ENCODE measurements around the gene GUCY1A2.
"Not testable (repeated sequence)": the region's sequence is repeated elsewhere in the genome, so short reads cannot be mapped to it uniquely, and the experiment has no call there.

GUCY1A2 gene

GRCh38 chr11:107018219-107018901 is at the start of gene GUCY1A2:
Gene GUCY1A2 (minus strand): TSS chr11:107018476. CDS start chr11:107018055, 421 bp downstream.
- DNase-seq (ENCODE audit: low read depth in 4 of 4, low spot score in 1 of 4) = no peak

- no peak for DNase-seq (ENCODE audit: low read depth in 4 of 4, low spot score in 1 of 4)
Measured at GRCh38 chr11:107054391-107054790, 36.1 kb upstream of the GUCY1A2 start.

- DNase-seq (ENCODE audit: low read depth in 4 of 4, low spot score in 1 of 4) = not testable (repeated sequence)
Measured at GRCh38 chr11:107051332-107051731, 33.1 kb upstream of the GUCY1A2 start.

GRCh38 chr11:107050899-107051298 is 32.6 kb upstream of the GUCY1A2 start:
- not testable (repeated sequence) for DNase-seq (ENCODE audit: low read depth in 4 of 4, low spot score in 1 of 4)

- DNase-seq (ENCODE audit: low read depth in 4 of 4, low spot score in 1 of 4) = no peak
Measured at GRCh38 chr11:107050121-107050520, 31.8 kb upstream of the GUCY1A2 start.

GRCh38 chr11:107044503-107044902 is 26.2 kb upstream of the GUCY1A2 start:
- DNase-seq (ENCODE audit: low read depth in 4 of 4, low spot score in 1 of 4) = no peak

GRCh38 chr11:107043242-107044006 is 25.1 kb upstream of the GUCY1A2 start:
- DNase-seq (ENCODE audit: low read depth in 4 of 4, low spot score in 1 of 4) = no peak

GRCh38 chr11:107042748-107043147 is 24.5 kb upstream of the GUCY1A2 start:
- no peak for DNase-seq (ENCODE audit: low read depth in 4 of 4, low spot score in 1 of 4)

- DNase-seq (ENCODE audit: low read depth in 4 of 4, low spot score in 1 of 4) = no peak
Measured at GRCh38 chr11:107041088-107041444, 22.8 kb upstream of the GUCY1A2 start.

GRCh38 chr11:107040433-107041087 is 22.3 kb upstream of the GUCY1A2 start:
- DNase-seq (ENCODE audit: low read depth in 4 of 4, low spot score in 1 of 4) = no peak

GRCh38 chr11:107025673-107026072 is 7.4 kb upstream of the GUCY1A2 start:
- no peak for DNase-seq (ENCODE audit: low read depth in 4 of 4, low spot score in 1 of 4)

- DNase-seq (ENCODE audit: low read depth in 4 of 4, low spot score in 1 of 4) = no peak
Measured at GRCh38 chr11:107020594-107020993, 2.3 kb upstream of the GUCY1A2 start.

- DNase-seq (ENCODE audit: low read depth in 4 of 4, low spot score in 1 of 4) = no peak
Measured at GRCh38 chr11:107018902-107019493, 722 bp upstream of the GUCY1A2 start.

GRCh38 chr11:107017433-107018218 is 650 bp downstream of the GUCY1A2 start:
- no peak for DNase-seq (ENCODE audit: low read depth in 4 of 4, low spot score in 1 of 4)

- no peak for DNase-seq (ENCODE audit: low read depth in 4 of 4, low spot score in 1 of 4)
Measured at GRCh38 chr11:107017104-107017432, 1.2 kb downstream of the GUCY1A2 start.

- DNase-seq (ENCODE audit: low read depth in 4 of 4, low spot score in 1 of 4) = no peak
Measured at GRCh38 chr11:107014871-107015270, 3.4 kb downstream of the GUCY1A2 start.

- no peak for DNase-seq (ENCODE audit: low read depth in 4 of 4, low spot score in 1 of 4)
Measured at GRCh38 chr11:107011977-107012376, 6.3 kb downstream of the GUCY1A2 start.

GRCh38 chr11:107009190-107009589 is 9.1 kb downstream of the GUCY1A2 start:
- DNase-seq (ENCODE audit: low read depth in 4 of 4, low spot score in 1 of 4) = no peak

GRCh38 chr11:107006076-107006833 is 12.0 kb downstream of the GUCY1A2 start:
- DNase-seq (ENCODE audit: low read depth in 4 of 4, low spot score in 1 of 4) = no peak

- no peak for DNase-seq (ENCODE audit: low read depth in 4 of 4, low spot score in 1 of 4)
Measured at GRCh38 chr11:106999196-106999595, 19.1 kb downstream of the GUCY1A2 start.

- DNase-seq (ENCODE audit: low read depth in 4 of 4, low spot score in 1 of 4) = no peak
Measured at GRCh38 chr11:106998916-106999188, 19.4 kb downstream of the GUCY1A2 start.

Measured in stimulated activated CD4-positive, alpha-beta T cell treated with anti-CD3 and anti-CD28 coated beads, Interleukin-1b, Interleukin-23, amount 100 ng/mL, for 24 hours (primary cell).